PC-3 (cell line): Measurements from ENCODE around the gene SLC13A3.

Source experiments
- EZH2 ChIP-seq: fragments of 300-600 bp; sonication (generic); IDR thresholded peaks from one replicate; pipeline ENCODE4 v1.6.1; 2017; ENCODE audit warnings: antibody characterized with exemption, mild to moderate bottlenecking, low read length; ENCODE audit not compliant: unreplicated experiment
- EZH2phosphoT487 ChIP-seq: fragments of 300-600 bp; sonication (generic); IDR thresholded peaks from 2 replicates; pipeline ENCODE4 v1.6.1; 2018; ENCODE audit warnings: mild to moderate bottlenecking, antibody characterized with exemption, low read length, borderline replicate concordance
- TF ChIP-seq, protein P1 (sequence below): fragments of 300-600 bp; sonication (generic); conservative IDR thresholded peaks from 2 replicates; pipeline ENCODE4 v1.5.1; 2017; ENCODE audit warnings: antibody characterized with exemption, low read depth, mild to moderate bottlenecking, low read length

DNA sequence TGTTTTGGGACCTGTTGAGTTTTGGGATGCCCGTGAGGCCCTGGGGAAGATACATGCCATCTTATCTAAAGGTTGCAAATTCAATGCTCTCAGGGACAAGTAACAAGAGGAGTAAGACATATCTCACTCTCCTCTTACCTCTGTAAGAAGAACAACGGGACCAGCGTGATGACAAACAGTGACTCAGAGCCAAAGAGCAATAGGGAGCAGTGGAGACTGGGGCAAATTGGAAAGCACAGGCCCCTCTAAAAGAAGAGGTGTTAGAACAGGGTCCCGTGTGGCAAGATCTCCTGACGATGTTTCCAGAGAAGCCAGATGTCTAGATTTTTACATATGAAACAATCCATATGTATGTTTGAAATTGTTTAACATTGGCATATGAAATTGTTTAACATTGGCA, 26.3 kb upstream of the SLC13A3 start:
- TF ChIP-seq, protein P1, sequence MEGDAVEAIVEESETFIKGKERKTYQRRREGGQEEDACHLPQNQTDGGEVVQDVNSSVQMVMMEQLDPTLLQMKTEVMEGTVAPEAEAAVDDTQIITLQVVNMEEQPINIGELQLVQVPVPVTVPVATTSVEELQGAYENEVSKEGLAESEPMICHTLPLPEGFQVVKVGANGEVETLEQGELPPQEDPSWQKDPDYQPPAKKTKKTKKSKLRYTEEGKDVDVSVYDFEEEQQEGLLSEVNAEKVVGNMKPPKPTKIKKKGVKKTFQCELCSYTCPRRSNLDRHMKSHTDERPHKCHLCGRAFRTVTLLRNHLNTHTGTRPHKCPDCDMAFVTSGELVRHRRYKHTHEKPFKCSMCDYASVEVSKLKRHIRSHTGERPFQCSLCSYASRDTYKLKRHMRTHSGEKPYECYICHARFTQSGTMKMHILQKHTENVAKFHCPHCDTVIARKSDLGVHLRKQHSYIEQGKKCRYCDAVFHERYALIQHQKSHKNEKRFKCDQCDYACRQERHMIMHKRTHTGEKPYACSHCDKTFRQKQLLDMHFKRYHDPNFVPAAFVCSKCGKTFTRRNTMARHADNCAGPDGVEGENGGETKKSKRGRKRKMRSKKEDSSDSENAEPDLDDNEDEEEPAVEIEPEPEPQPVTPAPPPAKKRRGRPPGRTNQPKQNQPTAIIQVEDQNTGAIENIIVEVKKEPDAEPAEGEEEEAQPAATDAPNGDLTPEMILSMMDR, result no peak
- TF ChIP-seq EZH2 (no peak), EZH2phosphoT487 (no peak)
